GM18519 (cell line): ENCODE data around the gene TTC13.

ENCODE experiments used
- ATAC-seq: cut with Tn5 transposase; IDR thresholded peaks from one replicate; pipeline ENCODE4 v1.9.1; 2021; ENCODE audit warnings: mild to moderate bottlenecking, moderate library complexity; ENCODE audit not compliant: unreplicated experiment, low FRiP score

TTC13 gene

DNA sequence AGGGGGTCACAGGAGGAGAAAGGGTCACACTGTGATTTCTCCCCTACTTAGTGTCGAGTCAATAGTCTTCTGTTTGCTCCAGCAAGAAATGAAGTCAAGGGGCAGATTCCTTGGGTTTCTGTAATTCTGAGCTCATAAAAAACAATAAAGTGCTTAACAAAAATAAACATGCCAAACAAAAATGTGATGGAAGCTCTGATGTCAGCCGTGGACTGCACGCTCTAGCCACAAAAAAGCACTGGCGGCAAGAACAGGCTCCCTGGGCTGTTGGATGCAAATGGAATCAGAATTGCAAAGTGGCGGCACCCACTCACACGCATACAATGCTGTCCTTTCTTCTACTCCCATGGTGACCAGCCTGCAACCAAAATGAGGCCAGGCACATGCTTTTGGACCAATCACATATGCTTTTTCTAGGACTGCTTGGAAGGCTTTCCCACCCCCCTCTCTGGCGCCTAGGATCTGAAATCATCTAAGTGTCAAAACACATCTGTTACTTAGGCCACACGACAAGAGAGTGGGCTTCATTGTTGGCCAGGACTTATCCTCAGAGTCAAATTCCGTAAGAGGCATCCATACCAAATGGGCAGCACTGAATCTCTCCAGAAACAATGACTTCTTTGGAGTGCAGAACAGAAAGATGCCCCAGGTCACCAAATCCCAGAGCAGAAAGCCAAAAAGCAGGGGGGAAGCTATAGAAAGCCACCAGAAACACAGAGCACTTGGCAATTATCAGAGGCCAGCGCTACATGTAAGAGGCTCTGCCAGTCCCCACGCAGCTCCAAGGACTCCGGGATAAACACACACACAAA lies 119.5 kb downstream of the TTC13 start:
- ATAC-seq: no peak

DNA sequence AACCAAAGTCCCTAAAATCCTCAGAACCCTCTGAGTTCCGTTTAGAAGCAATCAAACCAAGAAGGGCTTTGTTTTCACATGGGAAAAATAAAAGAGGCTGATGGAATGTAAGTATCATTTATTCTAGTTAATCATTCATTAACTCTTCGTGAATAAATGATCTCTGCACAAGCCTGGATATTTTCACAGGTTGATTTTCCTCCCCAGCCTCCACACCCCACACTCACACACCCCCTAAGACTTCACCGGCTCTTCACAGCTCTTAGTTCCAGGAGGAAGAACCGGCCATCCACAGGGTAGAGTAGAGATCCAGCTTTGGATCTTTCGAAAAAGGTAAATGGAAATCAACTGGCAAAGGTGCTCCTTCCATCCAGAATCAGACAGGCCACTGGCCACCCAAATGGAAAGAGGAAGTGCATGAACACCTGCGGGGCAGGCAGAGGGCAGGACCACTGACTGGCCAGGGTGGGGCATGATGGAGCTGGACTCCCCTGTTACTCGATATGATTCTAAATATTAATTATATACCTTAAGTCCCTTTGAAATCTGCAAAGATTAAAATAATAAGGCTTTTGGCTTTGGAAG lies 120.3 kb downstream of the TTC13 start:
- no peak for ATAC-seq

DNA sequence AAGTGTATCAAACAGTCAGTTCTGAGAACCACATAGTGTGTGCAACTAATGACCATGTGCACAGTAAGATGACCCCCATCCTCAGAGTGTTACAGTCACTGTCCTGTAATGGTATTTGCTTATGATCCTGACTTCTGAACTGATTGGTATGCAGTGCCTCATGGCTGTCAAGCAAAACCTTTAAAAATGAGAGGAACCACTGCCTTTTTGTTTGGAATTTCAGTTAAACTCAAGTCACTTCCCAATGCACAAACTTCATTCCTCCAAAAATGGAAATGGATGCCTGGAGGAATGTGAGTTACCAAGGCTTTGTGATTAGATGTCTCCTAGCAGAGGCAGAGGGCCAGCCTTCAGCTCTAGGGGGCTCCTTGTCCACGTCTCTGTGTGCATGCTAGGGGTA lies 120.8 kb downstream of the TTC13 start:
- ATAC-seq: no peak

DNA sequence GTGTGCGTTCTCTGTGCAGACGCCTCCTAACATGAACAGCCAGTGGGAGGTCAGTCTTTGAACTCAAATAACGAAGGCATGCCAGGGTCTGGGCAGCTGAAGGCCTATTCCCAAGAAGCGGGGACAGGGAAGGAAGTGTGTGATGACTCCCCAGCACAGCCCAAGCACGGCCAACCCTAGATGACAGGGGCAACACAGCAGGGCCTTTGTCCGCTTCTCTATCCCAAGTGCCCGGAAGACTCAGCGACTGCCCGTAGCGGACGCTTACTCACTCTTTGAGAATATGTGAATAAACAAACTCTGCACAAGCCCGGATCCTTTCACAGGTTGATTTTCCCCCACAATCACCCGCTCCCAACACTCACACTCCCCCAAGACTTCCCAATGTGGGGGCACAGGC lies 121.6 kb downstream of the TTC13 start:
- ATAC-seq: no peak
